Panc1 (cell line): ENCODE measurements around the gene RETREG1. TPM values are rescaled to one million over a fixed set of nuclear protein-coding genes. Genes with fewer than 3 reads are reported as not detected.

Experiments
- ATAC-seq: fragments of 200-7000 bp; cut with Tn5 transposase; 2 replicates; pipeline ENCODE4 v1.9.1; 2020; ENCODE audit warnings: mild to moderate bottlenecking, moderate library complexity
- BruUV-seq: library from RNA; stranded (reverse); fragments of 400-500 nt; replicated peaks from 2 replicates; lab custom pipeline; 2021; lab: Mats Ljungman, UMichigan
- CTCF ChIA-PET: fragments of 300-600 bp; sonication (Branson Sonifier 250); formaldehyde crosslinking; loops from one replicate; lab custom pipeline; 2022; ENCODE audit warnings: antibody characterized with exemption; lab: Charles Lee
- POLR2A ChIA-PET: fragments of 300-600 bp; sonication (Branson Sonifier 250); formaldehyde crosslinking; loops from one replicate; lab custom pipeline; 2022; ENCODE audit warnings: antibody characterized with exemption; lab: Charles Lee
- DNase-seq: peaks from one replicate; pipeline ENCODE4 v3.0.0-alpha.2; 2010; ENCODE audit warnings: low read depth, low spot score
- H3K27ac ChIP-seq: 2 replicates; pipeline ENCODE4 v1.5.1; 2011; ENCODE audit warnings: mild to moderate bottlenecking, low read length, inconsistent platforms
- H3K27me3 ChIP-seq: fragments of 200-500 bp; sonication (Bioruptor generic); 2 replicates; pipeline ENCODE4 v1.6.0; 2014; ENCODE audit warnings: low read length, inconsistent platforms; ENCODE audit not compliant: control insufficient read depth, insufficient read depth
- H3K36me3 ChIP-seq: fragments of 200-500 bp; sonication (Bioruptor generic); 2 replicates; pipeline ENCODE4 v1.5.1; 2014; ENCODE audit warnings: inconsistent platforms, mild to moderate bottlenecking, low read length, moderate library complexity; ENCODE audit not compliant: control insufficient read depth, insufficient read depth
- H3K4me1 ChIP-seq: 2 replicates; pipeline ENCODE4 v1.5.1; 2011; ENCODE audit warnings: inconsistent platforms, mild to moderate bottlenecking, low read length, moderate library complexity; ENCODE audit not compliant: control insufficient read depth, insufficient read depth
- H3K4me3 ChIP-seq, 2 experiments: 2 replicates each; pipeline ENCODE4 v1.5.1; 2011 to 2012; ENCODE audit warnings: low read depth in 2 of 2, low read length in 2 of 2, mild to moderate bottlenecking in 2 of 2, inconsistent platforms in 1 of 2, moderate library complexity in 1 of 2
- H3K9me3 ChIP-seq: fragments of 200-500 bp; sonication (Bioruptor generic); 2 replicates; pipeline ENCODE4 v1.5.1; 2014; ENCODE audit warnings: low read depth, mild to moderate bottlenecking, inconsistent platforms, low read length, moderate library complexity; ENCODE audit not compliant: control insufficient read depth, insufficient read depth
- CTCF ChIP-seq: fragments of 450-650 bp; IDR thresholded peaks from 2 replicates; pipeline ENCODE4 v1.5.1; 2017; ENCODE audit warnings: mild to moderate bottlenecking
- POLR2AphosphoS5 ChIP-seq: IDR thresholded peaks from 2 replicates; pipeline ENCODE4 v1.6.1; 2012; ENCODE audit warnings: mild to moderate bottlenecking, low read depth, low read length, moderate library complexity
- REST ChIP-seq, 2 experiments: IDR thresholded peaks; 2 replicates each; pipeline ENCODE4 v1.6.1; 2011 to 2012; ENCODE audit warnings: low read depth in 2 of 2, control low read depth in 1 of 2, low read length in 1 of 2, mild to moderate bottlenecking in 1 of 2, moderate library complexity in 1 of 2; ENCODE audit not compliant: insufficient read depth in 1 of 2
- SIN3A ChIP-seq: IDR thresholded peaks from 2 replicates; pipeline ENCODE4 v1.6.1; 2012; ENCODE audit warnings: low read depth, mild to moderate bottlenecking, low read length, moderate library complexity, borderline replicate concordance; ENCODE audit not compliant: insufficient read depth
- TCF7L2 ChIP-seq: IDR thresholded peaks from 2 replicates; pipeline ENCODE4 v1.6.1; 2011; ENCODE audit warnings: mild to moderate bottlenecking, low read depth, low read length, inconsistent platforms
- in situ Hi-C: cut with HindIII; loops from 2 replicates; pipeline ENCODE4 v1.10.0; 2016; ENCODE audit warnings: low sequenced_read_pairs, low pct_unique_long_range_greater_than_20kb
- intact Hi-C: fragments of 100-400 bp; cut with micrococcal nuclease; formaldehyde crosslinking; loops from one replicate; pipeline ENCODE4 v1.10.0; 2022; ENCODE audit not compliant: unreplicated experiment
- total RNA-seq: library from RNA; stranded (reverse); gene quantifications from one replicate; pipeline ENCODE4 v1.2.1, GENCODE V29; 2021; ENCODE audit not compliant: unreplicated experiment

RETREG1 gene
- total RNA-seq, 1 experiment from 2014 or later, result 0.74 TPM

GRCh38 chr5:16574789-16575721 is 41.7 kb downstream of the RETREG1 start:
- DNase-seq (peak; percentile 98), ATAC-seq (peak; percentile 91)
- Histone ChIP-seq H3K9me3 (no peaks in the 10 kb centered on the region), H3K27ac (no peak overlapping the region), H3K4me3 (no peak overlapping the region), H3K27me3 (no peaks in the 10 kb centered on the region), H3K4me1 (peaks cover 3% of the 10 kb centered on the region; the same call in 1 of the 2 replicates), H3K36me3 (no peaks in the 10 kb centered on the region)
- in situ Hi-C loops, result no loop called here
- intact Hi-C loops, result no loop called here
- no TSS peak for BruUV-seq
- CTCF ChIA-PET, result no interaction called here
- no peak for TF ChIP-seq TCF7L2
- POLR2A ChIA-PET, result no interaction called here

- TF ChIP-seq POLR2AphosphoS5 (no peak), TCF7L2 (no peak), CTCF (no peak), SIN3A (no peak), REST (IDR thresholded peaks at IDR 0.05; ENCODE audit: insufficient read depth in 1 of 2, low read depth in 2 of 2, low read length in 1 of 2) (no peak)
- H3K9me3 ChIP-seq, result no peaks in the 10 kb centered on the region
- no peak for ATAC-seq
- no TSS peak for BruUV-seq
- no peak for DNase-seq
- H3K4me3 ChIP-seq, result no peak overlapping the region
- POLR2A ChIA-PET, result no interaction called here
- no peak overlapping the region for H3K27ac ChIP-seq
- H3K36me3 ChIP-seq, result no peaks in the 10 kb centered on the region
- CTCF ChIA-PET, result no interaction called here
- peaks cover 3% of the 10 kb centered on the region; the same call in 1 of the 2 replicates for H3K4me1 ChIP-seq
- H3K27me3 ChIP-seq, result no peaks in the 10 kb centered on the region
- intact Hi-C loops, result no loop called here
- in situ Hi-C loops, result no loop called here
These were observed 43.4 kb downstream of the RETREG1 start for GRCh38 chr5:16573401-16573800.
